PFSK-1 (cell line): ENCODE data around the gene RPS15.

ENCODE experiments used
- POLR2AphosphoS5 ChIP-seq: IDR thresholded peaks from 2 replicates; pipeline ENCODE4 v1.6.1; 2012; ENCODE audit warnings: low read depth, mild to moderate bottlenecking, control low read depth, low read length, moderate library complexity
- REST ChIP-seq, 2 experiments: IDR thresholded peaks; 2 replicates each; pipeline versions ENCODE4 v1.6.1 to v1.8.0; 2011 to 2012; ENCODE audit warnings: low read depth in 2 of 2, low read length in 2 of 2, control low read depth in 1 of 2, inconsistent platforms in 1 of 2, mild to moderate bottlenecking in 1 of 2, moderate library complexity in 1 of 2; ENCODE audit not compliant: insufficient read depth in 1 of 2
- SIN3A ChIP-seq: IDR thresholded peaks from 2 replicates; pipeline ENCODE4 v1.6.1; 2012; ENCODE audit warnings: mild to moderate bottlenecking, low read length, moderate library complexity, borderline replicate concordance; ENCODE audit not compliant: insufficient read depth
- TAF1 ChIP-seq: IDR thresholded peaks from 2 replicates; pipeline ENCODE4 v1.6.1; 2012; ENCODE audit warnings: low read length, control low read depth, borderline replicate concordance; ENCODE audit not compliant: insufficient read depth

- TF ChIP-seq TAF1 (no peak), REST (IDR thresholded peaks at IDR 0.05; ENCODE audit: insufficient read depth in 1 of 2, low read depth in 2 of 2, low read length in 2 of 2) (0 out of 4 replicates have a peak, but pooled peaks of 1 of the 2 experiments have one; percentile 29), POLR2AphosphoS5 (no peak), SIN3A (peak; percentile 80; the same call in 1 of the 2 replicates)
Observed at GRCh38 chr19:1408300-1409203, 29.6 kb upstream of the RPS15 start.
